KBM-7 (cell line): ENCODE results near the gene SPATS1.
"Not testable (repeated sequence)": the region's sequence is repeated elsewhere in the genome, so short reads cannot be mapped to it uniquely, and the experiment has no call there.

ENCODE experiments used
- DNase-seq: peaks from one replicate; pipeline ENCODE4 v3.0.0-alpha.2; 2015
- in situ Hi-C: fragments of 300-500 bp; cut with MboI; formaldehyde crosslinking; loops from 2 replicates; pipeline ENCODE4 v1.14.3; 2020; ENCODE audit warnings: low sequenced_read_pairs, low pct_unique_long_range_greater_than_20kb, mixed read lengths

Gene SPATS1

DNA sequence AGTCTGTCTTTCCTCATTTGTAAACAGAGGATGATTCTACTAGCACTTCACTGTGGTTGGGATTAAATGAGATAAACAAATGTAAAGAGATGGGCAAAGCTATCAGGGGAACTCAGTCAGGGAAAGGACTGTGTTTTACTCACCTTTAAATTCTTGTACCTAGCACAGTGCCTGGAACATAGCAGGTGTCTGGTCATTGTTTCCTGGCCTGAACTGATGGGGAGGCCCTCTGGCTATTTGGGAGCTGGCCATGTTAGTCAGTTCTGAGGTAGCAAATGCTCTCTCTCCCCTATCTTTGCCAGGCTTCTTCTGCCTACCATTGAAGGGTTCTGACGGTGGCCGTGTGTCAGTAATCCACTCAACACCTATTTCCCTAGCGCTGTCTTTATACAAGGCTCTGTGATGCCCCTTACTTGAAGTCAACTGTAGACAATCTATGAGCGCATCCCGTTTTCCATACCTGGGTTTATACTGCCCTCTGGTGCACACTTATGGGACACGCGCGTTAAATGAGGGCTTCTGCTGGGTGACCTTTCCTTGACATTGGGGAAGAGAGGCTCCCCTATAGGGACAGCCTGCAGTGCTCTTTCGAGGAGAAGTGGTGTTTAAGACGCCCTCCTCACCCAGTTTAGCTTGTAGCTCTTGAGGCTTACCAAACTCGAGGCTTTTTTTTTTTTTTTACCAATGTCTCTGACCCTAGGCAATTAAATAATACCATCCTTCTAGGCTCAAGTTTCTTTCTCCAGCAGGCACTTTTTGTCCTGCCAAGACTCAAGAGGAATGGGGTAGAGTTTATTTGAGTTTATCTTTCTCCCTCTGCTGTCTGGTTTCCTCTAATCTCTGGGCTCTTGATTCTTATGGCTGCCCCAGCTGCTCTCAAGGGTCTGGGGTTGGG, 4.0 kb upstream of the SPATS1 start:
- DNase-seq, result peak; percentile 87
- in situ Hi-C loops, result no loop called here

DNA sequence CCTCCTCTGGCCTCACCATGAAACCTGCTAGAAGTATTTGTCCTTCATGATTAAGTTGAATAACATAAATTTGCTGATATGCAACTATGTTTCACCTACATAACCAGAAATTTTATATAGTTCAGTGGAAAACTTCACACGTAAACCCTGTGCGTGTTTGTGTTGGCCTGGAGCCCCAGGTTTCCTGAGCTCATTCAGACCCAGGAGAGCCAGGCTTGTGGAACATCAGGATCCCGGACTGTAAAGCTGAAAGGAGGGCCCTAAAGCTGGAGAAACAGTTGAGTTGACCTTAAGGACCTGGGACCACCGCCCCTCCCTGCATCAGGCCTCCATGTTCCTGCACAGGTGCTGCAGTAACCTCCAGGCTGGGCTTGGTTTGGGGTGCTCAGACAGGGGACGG, 3.1 kb upstream of the SPATS1 start:
- no peak for DNase-seq
- in situ Hi-C loops, result no loop called here

DNA sequence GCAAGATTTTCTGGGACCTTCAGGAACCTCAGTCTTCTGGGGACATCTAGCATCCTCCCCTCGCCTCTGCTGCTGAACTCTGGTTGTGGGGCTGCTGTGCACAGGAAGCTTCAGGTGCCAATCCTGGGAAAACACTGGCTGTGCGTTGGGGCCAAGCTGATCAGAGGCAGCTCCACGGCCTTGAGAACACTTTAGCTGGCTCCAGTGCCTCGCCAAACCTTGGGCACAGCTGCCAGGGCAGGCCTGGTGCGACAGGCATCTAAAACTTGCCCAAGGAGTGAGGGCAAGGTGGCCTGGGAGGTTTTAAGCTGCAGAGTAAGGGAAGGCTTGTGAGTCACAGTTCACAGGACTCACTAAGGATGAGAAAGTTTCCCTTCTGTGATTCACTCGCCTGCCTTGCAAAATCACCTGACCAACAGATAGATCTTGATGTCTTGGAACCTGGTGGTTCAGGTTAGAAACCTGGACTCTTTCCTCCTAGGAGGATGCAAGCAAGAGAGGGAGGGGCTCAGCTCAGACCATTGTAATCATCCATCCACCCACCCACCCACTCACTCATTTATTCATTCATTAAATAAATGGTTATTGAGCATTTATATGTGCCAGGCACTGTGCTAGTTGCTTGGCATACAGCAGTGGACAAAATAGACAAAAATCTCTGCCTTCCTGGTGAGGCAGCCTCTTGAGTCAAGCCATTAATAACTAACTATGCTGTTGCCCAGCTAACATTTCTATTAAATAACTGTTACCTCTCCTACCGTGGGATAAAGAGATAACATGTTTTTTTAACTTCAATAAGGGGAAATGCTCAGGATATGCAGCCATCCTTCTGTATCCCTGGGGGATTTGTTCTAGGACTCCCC, 2.5 kb upstream of the SPATS1 start:
- in situ Hi-C loops, result no loop called here
- no peak for DNase-seq

DNA sequence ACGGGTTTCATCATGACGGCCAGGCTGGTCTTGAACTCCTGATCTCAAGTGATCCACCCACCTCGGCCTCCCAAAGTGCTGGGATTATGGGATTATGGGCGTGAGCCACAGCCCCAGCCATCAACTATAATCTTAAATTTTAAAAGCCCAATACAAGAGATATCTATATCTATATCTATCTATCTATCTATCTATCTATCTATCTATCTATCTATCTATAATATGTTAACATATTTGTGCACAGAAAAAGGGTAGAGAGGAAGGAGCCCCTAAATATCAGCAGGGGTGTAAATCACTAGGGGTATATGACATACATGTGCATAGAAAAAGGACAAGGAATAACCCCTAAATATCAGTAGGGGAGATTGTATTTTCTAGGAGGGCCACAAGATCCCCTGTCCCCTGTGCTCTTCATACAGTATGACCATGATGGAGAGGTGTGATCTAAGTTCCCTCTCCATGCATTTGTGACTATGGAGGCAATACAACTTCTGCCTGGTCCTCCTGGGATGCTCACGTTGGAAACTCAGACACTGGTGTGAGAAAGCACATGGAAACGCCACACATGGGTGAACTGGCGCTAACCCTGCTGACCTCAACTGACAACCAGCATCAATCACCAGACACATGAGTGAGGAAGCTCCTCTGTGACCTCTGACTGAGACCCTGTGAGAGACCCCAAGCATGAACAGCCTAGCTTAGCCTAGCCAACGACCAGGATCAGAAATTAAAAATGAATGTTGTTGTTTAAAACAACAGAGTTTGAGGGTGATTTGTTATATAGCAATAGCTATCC, 1.2 kb upstream of the SPATS1 start:
- DNase-seq, result peak; percentile 20

DNA sequence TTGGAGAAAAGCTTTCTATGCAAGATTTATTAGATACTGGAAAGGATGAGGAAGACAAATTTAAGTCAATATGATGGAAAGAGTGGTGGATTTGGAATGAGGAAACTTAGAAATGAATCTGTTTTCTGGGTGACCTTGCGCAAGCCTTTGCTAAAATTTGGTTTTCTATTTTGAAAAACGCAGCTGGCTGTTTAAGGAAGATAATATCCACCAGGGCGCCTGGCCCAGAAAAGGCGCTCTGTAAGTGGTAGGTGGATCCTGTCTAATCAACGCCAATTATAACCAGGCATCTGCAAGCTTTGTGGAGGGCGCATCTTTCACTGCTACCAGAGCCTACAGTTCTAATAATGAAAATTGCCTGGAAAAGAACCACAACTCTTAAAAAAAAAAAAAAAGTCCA, 398 bp upstream of the SPATS1 start:
- in situ Hi-C loops, result no loop called here
- peak; percentile 35 for DNase-seq

More for the DNA sequence above, 1.2 kb upstream of the SPATS1 start:
- in situ Hi-C loops, result no loop called here

DNA sequence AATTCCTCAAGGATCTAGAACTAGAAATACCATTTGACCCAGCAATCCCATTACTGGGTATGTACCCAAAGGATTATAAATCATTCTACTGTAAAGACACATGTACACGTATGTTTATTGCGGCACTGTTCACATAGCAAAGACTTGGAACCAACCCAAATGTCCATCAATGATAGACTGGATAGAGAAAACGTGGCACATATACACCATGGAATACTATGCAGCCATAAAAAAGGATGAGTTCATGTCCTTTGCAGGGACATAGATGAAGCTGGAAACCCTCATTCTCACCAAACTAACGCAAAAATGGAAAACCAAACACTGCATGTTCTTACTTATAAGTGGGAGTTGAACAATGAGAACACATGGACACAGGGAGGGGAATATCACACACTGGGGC, 4.4 kb downstream of the SPATS1 start:
- in situ Hi-C loops, DNase-seq: not testable (repeated sequence)

DNA sequence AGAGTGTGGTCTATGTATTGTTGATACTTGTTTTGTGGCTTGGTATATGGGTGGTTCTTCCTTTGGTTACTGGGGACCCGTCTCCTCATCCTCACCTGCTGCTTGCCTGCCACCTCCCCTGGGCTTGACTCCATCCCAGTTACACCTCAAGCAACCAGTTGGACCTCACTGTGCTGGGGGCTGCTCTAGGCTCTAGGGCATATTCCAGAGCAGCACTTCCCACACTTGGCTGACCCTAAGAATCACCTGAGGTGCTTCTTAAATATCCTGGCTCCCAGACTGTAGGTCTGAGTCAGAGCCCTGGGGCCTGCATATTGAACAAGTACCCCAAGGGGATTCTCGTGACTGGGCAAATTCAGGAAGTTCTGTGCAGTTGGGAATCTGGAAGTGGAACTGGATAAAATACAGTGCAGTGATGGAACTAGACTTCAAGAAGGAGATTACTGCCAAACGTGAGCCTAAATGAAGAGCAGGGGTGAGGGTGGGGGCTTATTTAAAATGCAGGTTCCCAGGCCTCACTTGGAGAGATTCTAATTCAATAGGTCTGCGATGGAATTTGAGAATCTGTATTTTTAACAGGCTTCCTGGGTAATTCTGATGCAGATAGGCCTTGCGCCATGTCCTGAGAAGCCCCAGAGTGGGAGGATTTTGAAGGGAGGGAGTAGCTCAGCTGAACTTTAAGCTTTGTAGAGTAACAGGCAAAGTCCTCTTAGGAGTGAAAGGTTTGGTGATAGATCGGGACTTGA, 7.6 kb downstream of the SPATS1 start:
- in situ Hi-C loops, result no loop called here
- DNase-seq, result no peak

DNA sequence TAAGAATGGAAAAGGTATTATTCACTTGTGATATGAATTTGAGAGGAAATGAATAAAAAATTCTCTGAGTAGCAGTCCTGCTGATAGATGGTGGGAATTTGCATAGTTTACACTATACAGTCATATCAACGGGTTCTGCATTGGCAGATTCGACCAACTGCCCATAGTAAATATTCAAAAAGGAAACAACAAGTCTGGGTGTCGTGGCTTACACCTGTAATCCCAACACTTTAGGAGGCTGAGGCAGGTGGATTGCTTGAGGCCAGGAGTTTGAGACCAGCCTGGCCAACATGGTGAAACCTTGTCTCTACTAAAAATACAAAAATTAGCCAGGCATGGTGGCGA, 8.2 kb downstream of the SPATS1 start:
- DNase-seq, in situ Hi-C loops: not testable (repeated sequence)

DNA sequence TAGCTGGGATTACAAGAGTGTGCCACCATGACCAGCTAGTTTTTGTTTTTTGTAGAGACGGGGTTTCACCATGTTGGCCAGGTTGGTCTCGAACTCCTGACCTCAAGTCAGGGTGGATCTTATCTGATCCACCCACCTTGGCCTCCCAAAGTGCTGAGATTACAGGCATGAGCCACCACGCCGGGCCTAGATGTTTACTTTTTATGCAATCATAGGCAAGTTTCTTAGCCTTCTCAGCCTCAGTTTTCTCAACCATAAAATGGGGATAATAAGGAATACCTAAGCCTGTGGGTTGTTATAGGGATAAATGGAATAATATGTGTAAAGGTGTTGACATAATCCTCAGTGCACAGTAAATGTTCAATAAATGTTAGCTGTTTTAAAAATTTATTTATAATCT, 9.8 kb downstream of the SPATS1 start:
- no peak for DNase-seq
- in situ Hi-C loops, result no loop called here

DNA sequence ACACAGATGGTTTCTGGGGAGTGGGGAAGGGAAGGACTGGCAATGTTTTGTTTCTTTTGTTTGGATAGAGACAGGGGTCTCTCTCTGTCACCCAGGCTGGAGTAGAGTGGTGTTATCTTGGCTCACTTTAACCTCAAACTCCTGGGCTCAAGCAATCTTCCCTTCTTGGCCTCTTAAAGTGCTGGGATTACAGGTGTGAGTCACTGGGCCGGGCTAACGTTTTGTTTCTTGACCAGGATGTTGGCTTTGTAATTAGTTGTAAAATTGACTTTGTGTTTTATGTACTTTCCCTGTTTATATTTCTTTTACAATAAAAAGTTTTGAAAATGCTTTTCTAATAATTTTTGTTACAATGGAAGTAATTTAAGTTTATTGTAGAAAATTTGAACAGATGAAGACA, 10.9 kb downstream of the SPATS1 start:
- in situ Hi-C loops, result no loop called here
- no peak for DNase-seq

DNA sequence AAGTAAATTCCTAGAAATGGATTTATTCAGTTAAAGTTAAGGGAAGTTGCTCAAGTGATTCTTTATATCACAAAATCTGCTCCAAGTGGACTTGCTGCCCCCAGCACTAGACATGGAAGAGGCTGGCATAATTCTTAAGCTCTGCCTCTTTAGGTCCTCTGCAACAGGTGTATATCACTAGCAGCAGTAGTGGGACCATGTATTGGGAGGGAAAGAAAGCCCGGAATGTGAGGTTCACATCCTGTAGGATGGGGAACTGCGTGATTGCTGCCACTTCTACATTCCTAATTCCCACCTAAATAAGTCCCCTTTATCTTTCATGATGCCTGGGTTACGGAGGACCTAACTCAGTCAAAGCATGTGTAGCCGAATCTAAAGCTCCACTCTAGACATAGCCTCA, 13.2 kb downstream of the SPATS1 start:
- in situ Hi-C loops, result no loop called here
- DNase-seq, result no peak

DNA sequence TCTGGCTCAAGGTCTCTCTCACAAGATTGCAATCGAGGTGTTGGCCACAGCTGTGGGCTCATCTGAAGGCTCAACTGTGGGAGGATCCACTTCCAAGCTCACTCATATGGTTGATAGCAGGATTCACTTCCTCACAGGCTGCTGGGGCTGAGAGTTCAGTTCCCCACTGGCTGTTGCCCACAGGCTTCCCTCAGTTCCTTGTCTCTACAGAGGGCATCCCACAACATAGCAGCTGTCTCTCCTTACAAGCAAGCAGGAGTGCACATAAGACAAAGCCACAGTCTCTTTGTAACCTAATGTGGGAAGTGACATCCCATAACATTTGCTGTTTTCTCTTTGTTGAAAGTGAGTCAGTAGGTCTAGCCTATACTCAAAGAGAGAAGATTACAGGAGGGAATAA, 14.0 kb downstream of the SPATS1 start:
- in situ Hi-C loops, result no loop called here
- peak; percentile 8 for DNase-seq

DNA sequence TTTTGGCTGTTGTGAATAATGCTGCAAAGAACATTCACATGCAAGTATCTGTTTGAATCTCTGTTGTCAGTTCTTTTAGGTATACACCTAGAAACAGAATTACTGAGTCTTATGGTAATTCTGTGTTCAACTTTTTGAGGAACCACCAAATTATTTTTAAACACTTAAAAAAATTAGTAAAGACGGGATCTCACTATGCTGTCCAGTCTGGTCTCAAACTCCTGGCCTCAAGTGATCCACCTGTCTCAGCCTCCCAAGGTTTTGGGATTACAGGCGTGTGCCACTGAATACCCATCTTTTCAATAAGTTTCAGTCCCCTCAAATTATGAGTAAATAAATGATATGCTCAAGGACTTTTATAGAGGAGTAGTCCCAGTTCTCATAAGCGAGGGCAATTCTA, 17.5 kb downstream of the SPATS1 start:
- DNase-seq, result no peak
- in situ Hi-C loops, result no loop called here

DNA sequence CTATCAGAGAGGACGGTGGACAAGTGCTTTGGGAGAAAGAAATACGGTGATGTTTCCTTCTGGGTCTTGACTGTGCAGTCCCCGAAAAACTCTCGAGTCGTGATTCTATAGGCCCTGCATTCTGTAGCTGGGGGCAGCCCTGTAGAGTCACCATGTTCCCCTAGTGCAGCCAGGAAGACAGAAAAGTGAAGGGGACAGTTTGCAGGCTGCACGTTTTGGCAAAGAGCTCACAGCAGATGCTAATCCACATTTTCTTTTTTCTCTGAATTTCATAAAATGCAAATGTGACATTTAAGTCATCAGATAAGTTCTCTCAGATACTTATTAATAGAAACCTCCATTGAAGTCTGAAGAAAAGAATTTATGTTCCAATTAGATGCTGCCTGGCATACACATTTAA, 19.5 kb downstream of the SPATS1 start:
- in situ Hi-C loops, result no loop called here
- DNase-seq, result no peak

DNA sequence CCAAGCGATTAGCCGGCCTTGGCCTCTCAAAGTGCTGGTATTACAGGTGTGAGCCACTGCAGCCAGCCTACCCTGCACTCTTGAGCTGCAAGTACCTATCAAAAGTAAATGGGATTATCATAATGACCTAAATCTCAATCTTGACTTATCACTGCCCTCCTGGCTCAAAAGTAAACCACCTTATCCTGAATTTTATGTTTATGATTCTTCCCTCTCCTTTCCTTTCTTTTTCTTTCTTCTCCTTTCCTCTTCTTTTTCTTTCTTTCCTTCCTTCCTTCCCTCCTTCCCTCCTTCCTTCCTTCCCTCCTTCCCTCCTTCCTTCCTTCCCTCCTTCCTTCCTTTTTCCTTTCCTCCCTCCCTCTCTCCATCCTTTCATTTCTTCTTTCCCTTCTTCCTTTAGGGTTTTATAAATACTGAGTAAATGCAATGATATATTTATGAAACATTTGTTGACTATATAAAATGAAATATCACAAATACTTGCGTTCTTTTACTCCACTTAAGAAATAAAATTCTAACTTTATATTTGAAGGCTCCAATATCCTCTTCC, 21.0 kb downstream of the SPATS1 start:
- in situ Hi-C loops, result no loop called here
- DNase-seq, result no peak

DNA sequence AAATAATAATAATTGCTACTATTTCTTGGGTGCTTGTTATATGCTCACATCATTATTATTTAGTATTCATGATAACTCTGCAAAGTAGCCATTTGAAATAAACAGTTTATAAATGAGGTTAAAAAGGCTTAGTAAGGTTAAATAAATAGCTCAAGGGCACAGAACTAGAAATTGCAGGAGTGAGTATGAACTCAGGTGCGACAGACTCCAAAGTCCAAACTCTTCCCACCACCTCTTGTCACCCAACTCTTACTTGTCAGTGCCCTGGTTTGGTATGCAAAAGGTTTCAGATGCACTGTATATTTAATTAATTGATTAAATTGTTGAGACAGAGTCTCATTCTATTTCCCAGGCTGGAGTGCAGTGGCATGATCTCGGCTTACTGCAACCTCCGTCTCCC, 24.3 kb downstream of the SPATS1 start:
- in situ Hi-C loops, result no loop called here

DNA sequence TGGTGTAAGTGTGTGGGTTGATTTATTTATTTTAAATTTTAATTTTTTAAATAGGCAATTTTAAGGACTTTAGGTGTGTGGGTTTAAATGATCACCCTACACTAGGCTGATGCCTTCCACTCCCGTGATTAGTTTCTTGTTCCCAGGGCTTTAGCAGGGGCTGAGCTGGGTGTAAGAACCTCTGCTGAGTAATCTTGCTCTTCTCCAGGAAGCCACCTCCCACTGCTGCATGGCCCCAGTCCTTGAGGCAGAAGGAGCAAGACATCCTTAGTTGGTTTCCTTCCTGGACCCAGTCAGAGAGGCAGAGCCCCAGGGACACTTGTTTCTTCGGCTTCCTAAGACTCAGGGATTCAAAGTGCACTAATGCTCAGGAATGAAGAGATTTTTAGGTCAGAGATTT, 25.2 kb downstream of the SPATS1 start:
- in situ Hi-C loops, result no loop called here
- no peak for DNase-seq

More for the DNA sequence above, 24.3 kb downstream of the SPATS1 start:
- DNase-seq, result no peak

DNA sequence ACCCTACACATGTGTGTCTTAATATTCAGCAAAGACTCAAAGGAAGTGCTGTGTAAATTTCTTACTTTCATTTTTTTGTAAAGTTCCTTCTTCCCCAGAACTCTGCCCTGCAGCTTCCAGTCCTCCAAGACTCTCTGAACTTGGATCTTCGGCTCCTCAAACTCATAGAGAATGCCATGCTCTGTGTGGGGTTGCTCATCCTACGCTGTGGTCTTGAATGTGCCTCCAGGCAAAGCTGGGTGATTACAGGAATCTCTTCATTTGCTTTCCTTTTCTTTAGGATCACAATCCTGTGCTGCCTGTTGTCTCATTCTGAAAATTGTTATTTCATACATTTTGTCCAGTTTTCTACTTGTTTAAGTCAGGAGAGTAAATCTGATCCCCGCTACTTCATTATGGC, 30.6 kb downstream of the SPATS1 start:
- no peak for DNase-seq
- in situ Hi-C loops, result no loop called here

DNA sequence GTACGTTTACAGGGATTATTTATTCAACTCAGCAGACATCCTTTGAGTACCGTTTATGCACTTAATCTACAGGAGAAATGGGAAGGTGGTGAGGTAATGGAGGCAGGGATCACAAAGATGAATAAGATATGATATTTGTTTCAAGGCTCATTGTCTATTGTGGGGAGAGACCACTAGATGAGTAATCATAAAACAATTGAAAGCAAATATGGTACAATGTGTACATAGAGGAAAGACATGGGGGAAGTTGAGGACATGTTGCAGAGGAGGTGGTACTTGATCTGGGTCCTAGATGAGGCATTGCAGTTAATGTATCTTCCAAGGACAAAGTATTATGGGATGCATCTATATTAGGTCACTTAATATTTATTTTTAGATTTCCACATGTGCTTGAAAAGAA, 31.3 kb downstream of the SPATS1 start:
- in situ Hi-C loops, result no loop called here
- DNase-seq, result no peak
